Measurements from ENCODE around the gene DUSP28. TPM values are rescaled to one million over a fixed set of nuclear protein-coding genes. Genes with fewer than 3 reads are reported as not detected.

DUSP28 gene
- total and polyA plus RNA-seq, 10 of the 15 experiments (the other 5 are each of a cell fraction or from before 2014, with no cell fraction given), result 2.5 to 12.5 (median 6.4) TPM

- in situ Hi-C loops (cut with MboI), result loop anchor here (25.0 kb wide), 1 partner anchor 323 kb away; no protein-coding TSS in a partner anchor
- 97% methylated on average over 2 of the region's 2 CpGs for WGBS (ENCODE audit: insufficient coverage, insufficient replicate concordance, low lambda C conversion rate, missing lambda C conversion rate)
- ATAC-seq, result no peak
- Histone ChIP-seq H3K79me2 (ENCODE audit: control insufficient read depth, insufficient read depth, low read length) (no peaks in the 10 kb centered on the region), H3K9ac (ENCODE audit: control insufficient read depth, insufficient read depth, low read length) (no peak overlapping the region), H3K36me3 (ENCODE audit: control insufficient read depth in 2 of 2, insufficient read depth in 2 of 2, low read length in 1 of 2) (no peaks in the 10 kb centered on the region), H3K9me3 (replicated peaks; ENCODE audit: control insufficient read depth, insufficient read depth, low read length) (no peaks in the 10 kb centered on the region), H4K20me1 (ENCODE audit: control insufficient read depth, insufficient read depth) (no peaks in the 10 kb centered on the region), H3K27ac (ENCODE audit: control insufficient read depth, insufficient read depth) (peak overlapping the region; percentile 49), H3K4me3 (no peak overlapping the region), H3K4me1 (ENCODE audit: control insufficient read depth, insufficient read depth, low read length) (peaks cover 10% of the 10 kb centered on the region), H3K4me2 (ENCODE audit: control insufficient read depth, insufficient read depth) (peak overlapping the region; percentile 7; the same call in 1 of the 2 replicates), H3K27me3 (replicated peaks in 1 of 2; ENCODE audit: control insufficient read depth in 2 of 2, insufficient read depth in 2 of 2, low read length in 1 of 2) (no peaks in the 10 kb centered on the region), H2AFZ (ENCODE audit: control insufficient read depth, low read depth, low read length) (peak overlapping the region; percentile 31)
- ChIA-PET CTCF (interaction anchor here (0.7 to 3.1 kb wide), 30 partner anchors 10 to 332 kb away, joined by 3 to 49 read pairs (median 4); partner anchors contain the start of genes ANKMY1, CAPN10 and DUSP28), RAD21 (ENCODE audit: unreplicated experiment) (interaction anchor here (0.6 to 2.4 kb wide), 16 partner anchors 37 to 545 kb away, joined by 3 to 49 read pairs (median 7); partner anchors contain the start of genes ANKMY1 and CAPN10), SMC1A (ENCODE audit: uncharacterized antibody, unreplicated experiment) (interaction anchor here (0.6 to 1.9 kb wide), 16 partner anchors 9 to 400 kb away, joined by 3 to 23 read pairs (median 6); partner anchors contain the start of gene CAPN10), POLR2A (interaction anchor here (0.9 to 1.8 kb wide), 4 partner anchors 38 to 52 kb away, joined by 3 to 8 read pairs (median 4); no protein-coding TSS in a partner anchor)
- TF ChIP-seq HCFC1 (IDR thresholded peaks at IDR 0.05; ENCODE audit: low read length), result no peak
- TF ChIP-seq, protein P1, sequence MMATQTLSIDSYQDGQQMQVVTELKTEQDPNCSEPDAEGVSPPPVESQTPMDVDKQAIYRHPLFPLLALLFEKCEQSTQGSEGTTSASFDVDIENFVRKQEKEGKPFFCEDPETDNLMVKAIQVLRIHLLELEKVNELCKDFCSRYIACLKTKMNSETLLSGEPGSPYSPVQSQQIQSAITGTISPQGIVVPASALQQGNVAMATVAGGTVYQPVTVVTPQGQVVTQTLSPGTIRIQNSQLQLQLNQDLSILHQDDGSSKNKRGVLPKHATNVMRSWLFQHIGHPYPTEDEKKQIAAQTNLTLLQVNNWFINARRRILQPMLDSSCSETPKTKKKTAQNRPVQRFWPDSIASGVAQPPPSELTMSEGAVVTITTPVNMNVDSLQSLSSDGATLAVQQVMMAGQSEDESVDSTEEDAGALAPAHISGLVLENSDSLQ (IDR thresholded peaks at IDR 0.05), result peak; percentile 39; the same call in 1 of the 2 replicates
- TF ChIP-seq MEF2A (IDR thresholded peaks at IDR 0.05; ENCODE audit: insufficient read depth, low read depth, low read length), result no peak
- TF ChIP-seq IRF4 (IDR thresholded peaks at IDR 0.05; ENCODE audit: low read depth, low read length), result no peak
- no peak for TF ChIP-seq ASH2L (IDR thresholded peaks at IDR 0.05; ENCODE audit: borderline replicate concordance, low read depth)
- TF ChIP-seq, protein P2, sequence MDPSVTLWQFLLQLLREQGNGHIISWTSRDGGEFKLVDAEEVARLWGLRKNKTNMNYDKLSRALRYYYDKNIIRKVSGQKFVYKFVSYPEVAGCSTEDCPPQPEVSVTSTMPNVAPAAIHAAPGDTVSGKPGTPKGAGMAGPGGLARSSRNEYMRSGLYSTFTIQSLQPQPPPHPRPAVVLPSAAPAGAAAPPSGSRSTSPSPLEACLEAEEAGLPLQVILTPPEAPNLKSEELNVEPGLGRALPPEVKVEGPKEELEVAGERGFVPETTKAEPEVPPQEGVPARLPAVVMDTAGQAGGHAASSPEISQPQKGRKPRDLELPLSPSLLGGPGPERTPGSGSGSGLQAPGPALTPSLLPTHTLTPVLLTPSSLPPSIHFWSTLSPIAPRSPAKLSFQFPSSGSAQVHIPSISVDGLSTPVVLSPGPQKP (IDR thresholded peaks at IDR 0.05; ENCODE audit: low read depth, low read length), result no peak
- no peak for TF ChIP-seq CREB1 (IDR thresholded peaks at IDR 0.05; ENCODE audit: low read depth)
- no TSS peak for BruUV-seq (replicated peaks)
- intact Hi-C loops (cut with micrococcal nuclease; ENCODE audit: unreplicated experiment), result loop anchor here (1.0 to 10.0 kb wide), 5 partner anchors 53 to 326 kb away; partner anchors contain the start of genes CAPN10 and RNPEPL1
- DNase-seq (ENCODE audit: low read depth, low spot score), result no peak
- FAIRE-seq, result no peak
Measured at GRCh38 chr2:240514631-240515030, 45.5 kb upstream of the DUSP28 start.
